GM21528 (cell line): Measurements from ENCODE around the gene PITPNC1.
"Not testable (repeated sequence)": the region's sequence is repeated elsewhere in the genome, so short reads cannot be mapped to it uniquely, and the experiment has no call there.

ENCODE experiments used
- ATAC-seq: cut with Tn5 transposase; IDR thresholded peaks from one replicate; pipeline ENCODE4 v1.9.1; 2021; ENCODE audit warnings: mild to moderate bottlenecking, moderate library complexity; ENCODE audit not compliant: unreplicated experiment, low FRiP score

Gene PITPNC1

DNA sequence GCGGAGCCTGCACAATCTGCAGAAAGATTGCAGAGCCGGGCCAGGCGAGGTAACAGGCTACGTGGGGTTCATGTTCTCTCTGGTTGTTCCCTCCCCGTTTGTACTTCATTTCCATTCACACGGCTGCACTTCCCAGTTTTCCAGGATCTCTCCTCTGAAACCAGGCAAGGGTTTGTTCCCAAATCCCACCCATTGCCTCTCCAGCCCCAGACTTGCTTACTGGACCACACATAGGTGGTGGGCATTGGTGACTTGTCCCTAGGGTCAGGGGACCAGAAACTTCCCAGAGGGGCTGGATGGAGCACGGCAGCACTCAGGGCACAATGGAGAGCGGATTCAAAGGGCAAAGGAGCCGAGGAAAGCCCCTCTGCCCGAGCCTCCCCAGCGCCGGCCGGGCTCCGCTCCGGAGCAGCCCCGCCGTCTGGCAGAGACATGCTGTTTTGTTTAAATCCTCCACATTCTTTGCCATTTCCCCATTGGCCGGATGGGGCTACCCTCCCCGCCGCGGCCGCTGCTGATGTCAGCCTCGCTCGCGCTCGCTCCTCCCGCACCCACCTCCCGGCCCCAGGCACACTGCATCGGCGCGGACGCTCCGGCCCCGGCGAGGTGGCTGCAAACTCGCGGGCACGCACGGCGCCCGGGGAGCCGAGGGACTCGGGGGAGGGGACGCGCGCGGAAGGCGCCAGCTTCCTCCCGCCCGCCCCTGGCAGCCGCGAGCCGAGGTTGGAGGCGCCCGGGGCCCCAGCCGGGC lies at the start of gene PITPNC1:
Gene PITPNC1 (plus strand): TSS at position 545 of the 751 bp plus-strand sequence.
- peak; percentile 72 for ATAC-seq

- ATAC-seq, result no peak
These were observed 49.1 kb upstream of the PITPNC1 start for GRCh38 chr17:67328026-67328425.

DNA sequence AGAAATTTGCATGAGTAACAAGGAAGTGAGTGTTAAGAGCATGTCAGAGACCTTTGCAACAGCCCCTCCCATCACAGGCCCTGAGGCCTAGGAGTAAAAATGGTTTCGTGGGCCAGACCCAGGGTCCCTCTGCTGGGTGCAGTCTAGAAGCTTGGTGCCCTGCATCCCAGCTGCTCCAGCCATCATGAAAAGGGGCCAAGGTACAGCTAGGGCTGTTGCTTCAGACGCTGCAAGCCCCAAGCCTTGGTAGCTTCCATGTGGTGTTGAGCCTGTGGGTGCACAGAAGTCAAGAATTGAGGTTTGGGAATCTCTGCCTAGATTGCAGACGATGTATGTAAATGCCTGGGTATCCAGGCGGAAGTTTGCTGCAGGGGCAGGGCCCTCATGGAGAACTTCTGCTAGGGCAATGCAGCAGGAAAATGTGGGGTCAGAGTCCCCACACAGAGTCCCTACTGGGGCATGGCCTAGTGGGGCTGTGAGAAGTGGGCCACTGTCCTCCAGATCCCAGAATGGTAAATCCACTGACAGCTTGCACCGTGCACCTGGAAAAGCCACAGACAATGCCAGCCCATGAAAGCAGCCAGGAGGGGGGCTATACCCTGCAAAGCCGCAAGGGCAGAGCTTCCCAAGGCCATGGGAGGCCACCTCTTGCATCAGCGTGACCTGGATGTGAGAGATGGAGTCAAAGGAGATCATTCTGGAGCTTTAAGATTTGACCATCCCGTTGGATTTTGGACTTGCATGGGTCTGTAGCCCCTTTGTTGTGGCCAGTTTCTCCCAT lies 45.5 kb upstream of the PITPNC1 start:
- not testable (repeated sequence) for ATAC-seq

DNA sequence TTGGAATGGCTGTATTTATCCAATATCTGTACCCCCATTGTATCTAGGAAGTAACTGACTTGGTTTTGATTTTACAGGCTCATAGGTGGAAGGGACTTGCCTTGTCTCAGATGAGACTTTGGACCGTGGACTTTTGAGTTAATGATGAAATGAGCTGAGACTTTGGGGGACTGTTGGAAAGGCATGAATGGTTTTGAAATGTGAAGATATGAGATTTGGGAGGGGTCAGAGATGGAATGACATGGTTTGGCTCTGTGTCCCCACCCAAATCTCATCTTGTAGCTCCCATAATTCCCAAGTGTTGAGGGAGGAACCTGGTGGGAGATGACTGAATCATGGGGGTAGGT lies 44.9 kb upstream of the PITPNC1 start:
- ATAC-seq, result not testable (repeated sequence)

DNA sequence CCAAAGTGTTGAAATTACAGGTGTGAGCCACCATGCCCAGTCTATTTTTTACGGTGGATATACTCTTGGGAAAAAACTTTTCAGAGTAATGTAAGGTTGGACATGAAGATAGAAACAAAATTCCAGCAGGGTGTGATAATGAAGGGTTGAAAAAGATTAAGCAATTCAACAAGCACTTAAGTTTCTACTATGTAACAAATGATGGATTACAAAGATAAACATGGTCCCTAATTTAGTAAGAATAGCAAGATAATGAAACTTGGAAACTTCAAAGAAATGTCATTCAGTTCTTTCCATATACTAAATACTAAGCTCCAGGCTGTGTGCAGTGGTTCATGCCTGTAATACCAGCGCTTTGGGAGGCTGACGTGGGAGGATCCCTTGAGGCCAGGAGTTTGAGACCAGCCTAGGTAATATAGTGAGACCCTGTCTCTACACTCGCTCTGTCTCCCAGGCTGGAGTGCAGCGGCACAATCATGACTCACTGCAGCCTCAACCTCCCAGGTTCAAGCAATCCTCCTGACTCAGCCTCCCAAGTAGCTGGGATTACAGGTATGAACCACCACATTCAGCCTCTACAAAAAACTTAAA lies 41.7 kb upstream of the PITPNC1 start:
- ATAC-seq, result no peak

DNA sequence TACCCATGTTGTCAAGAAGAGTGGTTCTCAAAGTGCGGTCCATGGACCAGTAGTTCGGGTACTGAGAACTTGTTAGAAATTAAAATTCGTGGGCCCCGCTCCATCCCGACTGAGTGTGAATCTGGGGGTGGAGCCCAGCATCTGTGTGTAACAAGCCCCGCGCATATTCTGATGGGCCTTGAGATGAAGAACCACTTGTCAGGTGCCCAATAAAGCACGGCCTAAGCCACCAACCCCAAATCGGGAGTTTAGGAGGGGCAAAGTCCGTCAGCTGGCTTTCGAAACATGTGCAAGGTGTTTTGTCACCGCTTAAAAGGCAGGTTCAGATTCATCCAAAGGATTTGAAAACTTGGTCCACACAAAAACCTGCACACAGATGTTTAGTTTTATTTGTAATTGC lies 40.2 kb upstream of the PITPNC1 start:
- no peak for ATAC-seq

GRCh38 chr17:67338353-67338752 lies 38.7 kb upstream of the PITPNC1 start:
- not testable (repeated sequence) for ATAC-seq

- no peak for ATAC-seq
These were observed 33.8 kb upstream of the PITPNC1 start for GRCh38 chr17:67343237-67343636.

GRCh38 chr17:67347826-67348225 lies 29.3 kb upstream of the PITPNC1 start:
- no peak for ATAC-seq

- ATAC-seq, result no peak
These were observed 27.7 kb upstream of the PITPNC1 start for GRCh38 chr17:67349420-67349819.

GRCh38 chr17:67353161-67353560 lies 23.9 kb upstream of the PITPNC1 start:
- ATAC-seq, result no peak

DNA sequence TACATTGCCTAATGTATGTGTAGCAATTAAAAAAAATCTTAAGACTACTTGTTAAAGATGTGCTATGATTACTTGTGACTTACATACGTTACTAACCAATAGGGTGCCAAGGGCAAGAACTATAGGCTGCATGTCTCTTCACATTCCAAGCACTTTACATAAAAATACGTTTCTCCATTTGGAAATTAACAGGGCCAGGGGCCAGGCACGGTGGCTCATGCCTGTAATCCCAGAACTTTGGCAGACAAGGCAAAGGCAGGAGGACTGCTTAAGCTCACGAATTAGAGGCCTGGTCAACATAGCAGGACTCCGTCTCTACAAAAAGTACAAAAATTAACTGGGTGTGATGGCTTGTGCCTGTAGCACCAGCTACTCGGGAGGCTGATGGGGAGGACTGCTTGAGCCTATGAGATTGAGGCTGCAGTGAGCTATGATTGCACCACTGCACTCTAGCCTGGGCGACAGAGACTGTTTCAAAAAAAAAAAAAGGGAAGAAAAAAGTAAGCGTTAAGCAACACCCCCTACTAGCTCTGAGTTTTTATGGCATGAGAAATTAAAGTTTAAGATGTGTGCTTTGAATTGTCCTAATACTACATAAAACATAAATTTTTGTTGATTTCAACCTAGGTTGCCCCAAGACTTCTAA lies 23.0 kb upstream of the PITPNC1 start:
- no peak for ATAC-seq

GRCh38 chr17:67358612-67359011 lies 18.5 kb upstream of the PITPNC1 start:
- no peak for ATAC-seq

- no peak for ATAC-seq
These were observed 16.9 kb upstream of the PITPNC1 start for GRCh38 chr17:67359960-67360791.

GRCh38 chr17:67360880-67361279 lies 16.2 kb upstream of the PITPNC1 start:
- no peak for ATAC-seq

DNA sequence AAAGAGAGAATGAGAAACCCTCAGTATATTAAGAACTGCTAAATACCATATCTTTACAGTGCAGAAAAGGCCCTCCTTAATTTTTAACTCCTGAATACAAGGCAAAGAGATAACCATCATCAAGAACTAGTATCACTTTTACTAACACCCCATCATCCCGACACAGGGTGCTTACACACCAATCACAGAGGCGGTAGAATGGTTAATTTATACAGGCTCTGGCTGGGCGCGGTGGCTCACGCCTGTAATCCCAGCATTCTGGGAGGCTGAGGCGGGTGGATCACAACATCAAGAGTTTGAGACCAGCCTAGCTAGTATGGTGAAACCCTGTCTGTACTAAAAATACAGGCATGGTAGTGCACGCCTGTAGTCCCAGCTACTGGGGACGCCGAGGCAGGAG lies 14.9 kb upstream of the PITPNC1 start:
- ATAC-seq, result no peak

- no peak for ATAC-seq
These were observed 12.0 kb upstream of the PITPNC1 start for GRCh38 chr17:67364847-67365737.

- peak; percentile 6 for ATAC-seq
These were observed 11.3 kb upstream of the PITPNC1 start for GRCh38 chr17:67365738-67366192.
